WI38 (cell line): Measurements from ENCODE around the gene COL12A1.

ENCODE experiments used
- H3K4me3 ChIP-seq: 2 replicates; pipeline ENCODE4 v1.5.1; 2011; ENCODE audit warnings: low read depth, mild to moderate bottlenecking, control low read depth, low read length
- TF ChIP-seq, protein P1 (sequence below): IDR thresholded peaks from 2 replicates; pipeline ENCODE4 v1.5.1; 2012; ENCODE audit warnings: low read depth, mild to moderate bottlenecking, control low read depth, low read length

The COL12A1 gene

DNA sequence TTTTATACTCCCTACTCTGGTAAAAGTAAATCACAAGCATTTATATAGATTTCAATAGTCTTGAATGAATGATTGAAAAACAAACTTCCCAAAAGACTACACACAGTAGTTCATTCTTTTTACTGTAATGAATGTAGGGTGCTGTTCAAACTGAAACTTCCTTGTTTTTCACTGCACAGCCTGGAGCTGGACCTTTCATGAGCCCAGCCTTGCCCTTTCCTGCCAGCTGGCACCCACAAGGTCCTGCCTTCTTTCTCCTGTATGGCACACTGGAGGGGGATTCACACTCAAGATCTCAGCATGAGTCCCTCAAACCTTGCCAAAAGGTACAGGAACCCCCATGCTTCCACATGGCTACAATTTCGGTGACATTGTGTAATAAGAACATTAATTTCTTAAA is 50.9 kb downstream of the COL12A1 start:
- TF ChIP-seq, protein P1, sequence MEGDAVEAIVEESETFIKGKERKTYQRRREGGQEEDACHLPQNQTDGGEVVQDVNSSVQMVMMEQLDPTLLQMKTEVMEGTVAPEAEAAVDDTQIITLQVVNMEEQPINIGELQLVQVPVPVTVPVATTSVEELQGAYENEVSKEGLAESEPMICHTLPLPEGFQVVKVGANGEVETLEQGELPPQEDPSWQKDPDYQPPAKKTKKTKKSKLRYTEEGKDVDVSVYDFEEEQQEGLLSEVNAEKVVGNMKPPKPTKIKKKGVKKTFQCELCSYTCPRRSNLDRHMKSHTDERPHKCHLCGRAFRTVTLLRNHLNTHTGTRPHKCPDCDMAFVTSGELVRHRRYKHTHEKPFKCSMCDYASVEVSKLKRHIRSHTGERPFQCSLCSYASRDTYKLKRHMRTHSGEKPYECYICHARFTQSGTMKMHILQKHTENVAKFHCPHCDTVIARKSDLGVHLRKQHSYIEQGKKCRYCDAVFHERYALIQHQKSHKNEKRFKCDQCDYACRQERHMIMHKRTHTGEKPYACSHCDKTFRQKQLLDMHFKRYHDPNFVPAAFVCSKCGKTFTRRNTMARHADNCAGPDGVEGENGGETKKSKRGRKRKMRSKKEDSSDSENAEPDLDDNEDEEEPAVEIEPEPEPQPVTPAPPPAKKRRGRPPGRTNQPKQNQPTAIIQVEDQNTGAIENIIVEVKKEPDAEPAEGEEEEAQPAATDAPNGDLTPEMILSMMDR: no peak
- no peak overlapping the region for H3K4me3 ChIP-seq

DNA sequence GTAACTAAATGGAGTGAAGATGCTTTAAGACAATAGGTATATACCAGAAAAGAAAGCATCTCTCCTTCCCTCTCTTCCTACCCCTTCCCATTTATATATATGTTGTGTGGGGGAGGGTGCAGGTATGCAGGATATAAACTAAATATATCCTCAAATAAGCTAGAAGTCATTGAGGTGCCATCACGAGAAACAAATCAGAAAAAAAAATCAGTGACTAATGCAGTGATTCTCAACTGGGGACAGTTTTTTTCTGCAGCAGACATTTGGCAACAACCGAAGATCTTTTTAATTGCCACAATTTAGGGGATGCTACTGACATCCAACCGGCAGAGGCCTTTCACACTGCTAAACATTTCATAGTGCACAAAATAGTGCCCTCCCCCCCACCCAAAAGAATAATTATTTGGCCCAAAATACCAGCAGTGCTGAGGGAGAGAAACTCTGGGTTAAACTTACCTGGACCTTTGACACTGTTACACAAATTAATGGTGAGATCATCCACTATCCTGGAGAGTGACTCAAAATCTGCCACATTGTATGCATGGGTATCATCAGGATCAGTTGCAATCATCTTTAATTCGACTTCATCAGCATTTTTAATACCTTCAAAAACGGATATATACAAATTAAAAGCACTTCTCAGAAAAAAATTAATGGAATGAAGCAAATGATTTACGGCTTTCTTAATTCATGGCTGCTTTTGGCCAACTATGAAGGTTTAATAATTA is 55.0 kb downstream of the COL12A1 start:
- TF ChIP-seq, protein P1: no peak
- no peak overlapping the region for H3K4me3 ChIP-seq

DNA sequence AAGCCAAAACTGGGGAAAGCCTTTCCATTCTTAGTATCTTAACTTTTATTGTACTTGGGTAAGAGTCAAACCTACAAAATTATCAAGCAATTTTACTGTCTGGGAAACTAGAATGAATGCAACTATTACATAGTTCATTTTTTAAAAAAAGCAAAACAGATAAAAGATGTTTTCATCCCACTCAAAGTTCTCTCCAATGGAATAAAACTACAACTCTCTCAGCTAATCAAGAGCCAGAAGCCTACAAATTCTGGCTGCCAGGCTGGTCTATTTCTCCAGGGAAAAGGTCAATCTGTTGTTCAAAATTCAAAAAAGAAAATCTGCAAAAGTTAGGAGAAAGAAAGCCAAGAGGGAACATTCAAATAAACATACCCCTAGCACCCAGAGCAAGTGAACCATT is 56.2 kb downstream of the COL12A1 start:
- TF ChIP-seq, protein P1: no peak

DNA sequence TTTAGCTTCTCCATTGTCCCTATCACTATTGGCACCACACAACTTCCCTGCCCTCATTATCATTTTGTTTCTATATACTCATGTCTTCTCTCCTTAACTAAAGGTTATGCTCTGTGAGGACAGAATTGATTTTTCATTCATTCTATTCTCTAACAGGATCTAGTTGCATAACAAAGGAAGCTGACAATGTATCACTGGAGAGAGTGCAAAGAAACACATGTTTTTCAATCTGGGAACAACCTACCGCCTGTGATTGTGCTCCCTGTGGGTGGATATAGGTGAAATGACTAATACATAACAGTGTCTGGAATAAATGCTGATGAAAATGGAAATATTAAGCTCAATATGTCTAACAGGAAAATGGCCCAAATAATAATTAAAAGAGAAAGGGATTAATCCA is 56.6 kb downstream of the COL12A1 start:
- TF ChIP-seq, protein P1: no peak
- no peak overlapping the region for H3K4me3 ChIP-seq

More for the DNA sequence above, 56.2 kb downstream of the COL12A1 start:
- H3K4me3 ChIP-seq: no peak overlapping the region

DNA sequence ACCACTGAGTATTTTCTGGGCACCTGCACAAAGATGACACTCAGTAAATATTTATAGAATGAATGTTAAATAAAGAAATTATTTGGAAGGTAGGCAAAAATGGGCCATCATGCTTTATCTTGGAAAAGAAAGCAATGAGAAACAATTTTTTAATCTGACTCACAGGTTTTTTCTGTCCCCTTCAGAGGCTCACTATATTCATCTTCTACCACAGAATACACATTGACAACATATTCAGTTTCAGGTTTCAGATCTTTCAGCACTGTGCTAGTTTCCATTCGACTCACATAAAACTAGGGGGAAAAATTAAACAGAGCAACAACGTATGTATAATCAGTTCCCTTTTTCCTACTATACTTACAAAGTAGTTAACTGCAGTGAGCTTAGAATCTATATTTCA is 58.3 kb downstream of the COL12A1 start:
- H3K4me3 ChIP-seq: no peak overlapping the region
- TF ChIP-seq, protein P1: no peak

DNA sequence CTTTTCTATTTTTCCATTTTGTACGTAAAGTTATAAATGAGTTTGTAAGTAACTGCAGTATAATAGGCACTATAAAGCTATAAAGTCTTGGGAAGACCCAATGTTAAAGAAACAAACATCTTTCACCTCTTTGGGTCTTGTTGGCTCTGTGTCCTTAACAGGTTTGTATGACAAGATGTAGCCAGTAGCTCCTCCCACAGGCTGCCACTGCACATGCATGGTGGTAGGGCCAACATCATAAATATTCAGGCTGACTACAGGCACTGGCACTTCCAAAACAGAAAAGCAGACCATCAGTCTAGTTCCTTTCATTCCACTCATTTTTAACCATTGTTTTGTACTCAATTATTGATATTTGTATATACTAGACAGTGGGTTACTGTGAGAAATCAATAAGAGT is 59.9 kb downstream of the COL12A1 start:
- TF ChIP-seq, protein P1: no peak
- H3K4me3 ChIP-seq: no peak overlapping the region

DNA sequence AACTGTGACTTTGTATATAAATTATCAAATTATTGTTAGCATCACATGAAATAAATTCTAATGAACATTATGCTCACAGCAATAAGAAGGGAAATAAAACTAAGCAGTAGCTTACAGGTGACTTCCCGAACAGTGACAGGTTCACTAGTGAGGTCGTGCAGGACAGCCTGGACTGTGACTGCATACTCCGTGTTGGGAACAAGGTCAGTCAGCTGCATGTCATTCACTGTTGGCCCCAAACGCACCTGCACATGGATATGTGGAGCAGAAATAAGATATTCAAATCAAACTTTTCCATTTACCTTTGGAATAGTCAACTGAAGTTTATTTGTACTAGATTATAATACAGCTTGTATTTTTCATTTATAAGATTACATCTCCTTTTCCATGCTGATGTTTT is 60.6 kb downstream of the COL12A1 start:
- TF ChIP-seq, protein P1: no peak
- no peak overlapping the region for H3K4me3 ChIP-seq
